Activated naive CD4-positive, alpha-beta T cell treated with anti-CD3 and anti-CD28 coated beads for 36 hours (primary cell): ENCODE data around the gene PHACTR1. TPM values are rescaled to one million over a fixed set of nuclear protein-coding genes. Genes with fewer than 3 reads are reported as not detected.

Experiments
- CTCF ChIA-PET: fragments of 350-600 bp; sonication (Branson Sonifier 250); formaldehyde crosslinking; loops from one replicate; lab custom pipeline; 2021; ENCODE audit warnings: antibody characterized with exemption; lab: Charles Lee
- DNase-seq: peaks from one replicate; pipeline ENCODE4 v3.0.0-alpha.2; 2020
- H3K27ac Mint-ChIP-seq: one replicate; pipeline ENCODE4 v1.8.0; 2021; ENCODE audit warnings: mild to moderate bottlenecking, mixed read lengths
- H3K27me3 Mint-ChIP-seq: one replicate; pipeline ENCODE4 v1.8.0; 2021; ENCODE audit warnings: low read depth, mixed read lengths
- H3K36me3 Mint-ChIP-seq: one replicate; pipeline ENCODE4 v1.8.0; 2021; ENCODE audit warnings: low read depth, mixed read lengths
- H3K4me1 Mint-ChIP-seq: one replicate; pipeline ENCODE4 v1.8.0; 2021; ENCODE audit warnings: low read depth, mixed read lengths
- H3K4me3 Mint-ChIP-seq: one replicate; pipeline ENCODE4 v1.8.0; 2021; ENCODE audit warnings: mild to moderate bottlenecking, moderate library complexity, mixed read lengths
- H3K9me3 Mint-ChIP-seq: one replicate; pipeline ENCODE4 v1.8.0; 2021; ENCODE audit warnings: mixed read lengths
- intact Hi-C: fragments of 100-400 bp; cut with micrococcal nuclease; formaldehyde crosslinking; loops from one replicate; pipeline ENCODE4 v1.15.1; 2023
- total RNA-seq, 2 experiments: library from RNA; stranded (reverse); gene quantifications; one replicate each; pipeline ENCODE4 v1.2.3, GENCODE V29; 2021

The PHACTR1 gene
- total RNA-seq, 2 experiments from 2014 or later, result 0.31 TPM; not detected in 1

DNA sequence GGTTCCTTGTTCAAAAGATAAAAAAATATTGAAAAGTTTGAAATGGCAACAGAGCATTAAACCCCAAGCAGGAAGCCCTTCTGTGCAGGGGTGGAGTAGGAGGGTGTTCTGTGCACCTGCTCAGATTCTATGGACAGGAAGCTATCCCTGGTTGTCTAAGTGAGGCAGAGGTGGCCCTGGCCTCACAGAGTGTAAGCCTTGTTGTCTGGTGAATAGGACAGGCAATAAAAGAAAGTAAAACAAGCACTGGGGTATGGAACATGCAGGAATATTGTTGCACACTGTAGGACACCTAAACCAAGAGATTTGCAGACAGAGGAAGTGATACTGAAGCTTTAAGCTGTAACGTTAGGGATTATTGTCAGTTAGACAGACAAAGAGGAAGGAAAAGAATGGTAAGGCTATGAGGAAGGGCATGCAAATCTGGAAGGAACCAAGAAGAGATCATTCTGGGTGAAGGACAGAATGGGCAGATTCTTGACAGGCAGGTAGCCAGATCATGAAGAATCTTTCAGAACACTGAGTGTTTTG lies 545.0 kb downstream of the PHACTR1 start:
- CTCF ChIA-PET, result no interaction called here
- Mint-ChIP-seq H3K27me3 (no peaks in the 10 kb centered on the region), H3K4me3 (no peak overlapping the region), H3K27ac (no peak overlapping the region), H3K36me3 (no peaks in the 10 kb centered on the region), H3K4me1 (peaks cover 8% of the 10 kb centered on the region), H3K9me3 (peaks cover 3% of the 10 kb centered on the region)
- no peak for DNase-seq
- intact Hi-C loops, result no loop called here

DNA sequence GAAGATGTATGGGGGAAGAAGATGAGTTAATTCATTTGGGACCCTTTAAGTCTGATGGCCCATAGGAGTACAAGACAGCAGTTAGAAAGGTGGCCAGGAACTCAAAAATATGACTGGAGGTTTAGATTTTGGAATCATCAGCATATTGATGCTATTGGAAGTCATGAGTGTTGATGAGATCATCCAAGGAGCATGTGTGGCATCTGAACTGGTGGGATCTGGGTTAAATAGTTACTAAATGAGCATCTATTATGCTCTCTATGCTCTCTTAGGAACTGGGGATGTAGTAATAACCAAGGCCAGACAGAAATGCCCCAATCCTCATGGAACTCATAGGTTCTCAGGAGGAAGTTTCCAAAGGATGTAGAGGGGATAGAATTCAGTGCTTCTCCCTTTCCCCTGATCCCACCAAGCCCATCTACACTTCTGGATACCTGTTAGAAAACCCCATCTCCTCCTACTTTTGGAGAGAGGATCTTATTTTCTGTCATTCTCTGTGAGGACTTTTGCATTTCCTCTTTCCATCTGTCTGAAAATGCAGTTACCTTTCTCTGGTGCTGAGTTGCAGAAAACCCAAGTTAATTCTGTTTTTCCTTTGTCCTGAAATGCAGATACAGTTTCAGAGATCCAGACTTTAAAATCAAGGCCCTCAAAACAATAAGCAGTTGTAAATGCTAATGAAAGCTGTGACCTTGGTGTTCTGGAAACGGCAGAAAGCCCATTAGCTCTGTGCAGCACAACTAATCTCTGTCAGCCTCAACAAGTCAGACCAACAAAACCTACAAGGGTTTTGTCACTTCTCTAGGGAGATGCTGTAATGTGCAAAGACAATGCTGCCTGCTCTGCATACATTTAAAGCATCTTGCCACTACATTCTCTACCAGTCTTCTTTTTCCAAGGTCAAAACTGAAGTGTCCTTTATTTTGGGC lies 546.0 kb downstream of the PHACTR1 start:
- Mint-ChIP-seq H3K27me3 (no peaks in the 10 kb centered on the region), H3K36me3 (no peaks in the 10 kb centered on the region), H3K27ac (no peak overlapping the region), H3K4me1 (peaks cover 8% of the 10 kb centered on the region), H3K9me3 (no peaks in the 10 kb centered on the region), H3K4me3 (no peak overlapping the region)
- DNase-seq, result no peak
- intact Hi-C loops, result no loop called here
- CTCF ChIA-PET, result no interaction called here

- Mint-ChIP-seq H3K36me3 (no peaks in the 10 kb centered on the region), H3K4me1 (peaks cover 8% of the 10 kb centered on the region), H3K27ac (no peak overlapping the region), H3K4me3 (no peak overlapping the region), H3K9me3 (no peaks in the 10 kb centered on the region), H3K27me3 (no peaks in the 10 kb centered on the region)
- no peak for DNase-seq
- CTCF ChIA-PET, result no interaction called here
- intact Hi-C loops, result no loop called here
Observed at GRCh38 chr6:13263669-13264068, 547.1 kb downstream of the PHACTR1 start.

GRCh38 chr6:13267142-13267651 lies 550.6 kb downstream of the PHACTR1 start:
- H3K36me3 Mint-ChIP-seq, result no peaks in the 10 kb centered on the region
- no peaks in the 10 kb centered on the region for H3K9me3 Mint-ChIP-seq
- DNase-seq, result no peak
- no peaks in the 10 kb centered on the region for H3K4me1 Mint-ChIP-seq
- CTCF ChIA-PET, result no interaction called here
- no peak overlapping the region for H3K4me3 Mint-ChIP-seq
- H3K27me3 Mint-ChIP-seq, result no peaks in the 10 kb centered on the region
- intact Hi-C loops, result no loop called here
- no peak overlapping the region for H3K27ac Mint-ChIP-seq

GRCh38 chr6:13268913-13269518 lies 552.4 kb downstream of the PHACTR1 start:
- Mint-ChIP-seq H3K36me3 (no peaks in the 10 kb centered on the region), H3K9me3 (no peaks in the 10 kb centered on the region), H3K27me3 (no peaks in the 10 kb centered on the region), H3K27ac (no peak overlapping the region), H3K4me1 (peaks cover 8% of the 10 kb centered on the region), H3K4me3 (no peak overlapping the region)
- intact Hi-C loops, result no loop called here
- DNase-seq, result no peak
- CTCF ChIA-PET, result interaction anchor here (0.6 to 0.7 kb wide), 2 partner anchors 149 to 447 kb away, joined by 3 read pairs; no protein-coding TSS in a partner anchor

DNA sequence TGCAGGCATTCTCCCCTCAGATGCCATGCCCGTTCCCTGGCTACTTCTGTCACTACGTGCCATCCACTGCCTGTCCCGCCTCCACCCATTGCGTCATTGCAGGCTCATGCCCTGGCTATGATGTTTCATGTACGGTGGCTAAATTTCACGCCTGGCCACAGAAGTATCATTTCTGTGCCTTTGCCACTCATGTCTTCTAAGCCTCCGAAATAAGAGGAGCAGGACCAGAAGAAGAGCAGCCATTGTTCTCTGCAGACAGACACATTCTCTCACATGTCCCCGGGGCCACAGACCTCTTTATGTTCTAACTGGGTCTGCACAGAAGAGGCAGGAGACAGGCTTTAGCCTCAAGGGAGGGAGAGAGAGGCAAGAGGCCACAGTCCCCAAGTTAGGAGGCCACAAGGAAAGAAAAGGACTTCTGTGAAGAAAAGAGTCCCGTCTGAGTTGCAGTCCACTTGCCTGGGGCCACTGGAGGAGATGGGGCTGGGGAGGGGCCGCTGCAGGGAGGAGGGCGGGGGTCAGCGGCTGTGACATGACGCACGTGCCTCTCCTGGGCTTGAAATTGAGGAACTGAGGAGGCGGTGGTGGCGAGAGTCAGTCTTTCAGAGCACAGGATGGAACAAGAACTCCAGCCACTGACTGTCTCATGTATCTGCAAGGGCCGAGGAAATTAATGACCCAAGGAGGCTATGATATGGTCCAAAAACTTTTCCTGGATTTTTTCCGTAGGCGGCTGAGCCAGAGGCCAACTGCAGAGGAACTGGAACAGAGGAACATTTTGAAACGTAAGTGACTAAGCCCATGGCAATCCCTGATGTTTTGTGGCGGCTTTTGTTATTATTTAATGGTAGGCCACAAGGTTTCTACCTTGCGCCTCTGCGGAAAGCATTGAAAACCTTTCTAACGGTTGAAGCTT lies 555.8 kb downstream of the PHACTR1 start:
- Mint-ChIP-seq H3K4me1 (peaks cover 15% of the 10 kb centered on the region), H3K36me3 (no peaks in the 10 kb centered on the region), H3K4me3 (no peak overlapping the region), H3K27me3 (no peaks in the 10 kb centered on the region), H3K27ac (no peak overlapping the region), H3K9me3 (no peaks in the 10 kb centered on the region)
- CTCF ChIA-PET, result no interaction called here
- intact Hi-C loops, result loop anchor here (1.0 to 5.0 kb wide), 2 partner anchors 56 to 75 kb away; partner anchors contain the start of gene TBC1D7
- DNase-seq, result no peak

DNA sequence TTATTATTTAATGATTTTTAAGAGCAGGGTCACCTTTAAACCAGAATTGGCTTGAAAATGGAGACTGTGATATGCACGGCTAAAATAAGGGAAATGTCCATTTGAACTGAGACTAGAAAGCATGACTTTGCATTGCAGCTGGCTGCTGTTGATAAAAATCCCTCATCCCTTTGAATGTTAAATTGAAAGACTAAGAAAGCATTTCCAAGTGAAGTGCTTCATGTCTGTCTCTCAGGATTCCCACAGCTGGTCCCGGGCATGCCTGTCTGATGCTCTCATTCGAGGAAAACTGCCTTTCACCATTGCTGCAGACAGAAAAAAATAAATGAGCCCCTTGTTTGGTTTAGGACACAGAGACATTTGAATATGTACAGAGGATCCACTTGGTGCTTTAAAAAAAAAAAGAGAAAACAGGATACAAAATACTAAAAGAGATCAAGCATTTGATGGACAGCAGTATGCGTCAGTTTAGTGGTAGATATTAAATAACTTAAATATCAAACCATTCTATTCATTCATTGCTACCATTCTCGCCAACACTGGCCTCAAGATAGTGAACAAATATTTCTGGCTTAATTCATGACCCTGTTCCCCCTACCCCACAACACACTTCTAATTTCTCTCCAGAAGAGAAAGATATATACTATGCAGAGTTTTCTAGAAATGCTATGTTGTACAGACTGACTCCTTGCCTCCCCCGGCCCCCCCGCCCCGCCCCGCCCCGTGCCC lies 556.8 kb downstream of the PHACTR1 start:
- CTCF ChIA-PET, result no interaction called here

GRCh38 chr6:13273931-13274706 lies 557.6 kb downstream of the PHACTR1 start:
- Mint-ChIP-seq H3K9me3 (no peaks in the 10 kb centered on the region), H3K27ac (peak overlapping the region; percentile 70), H3K4me1 (peaks cover 19% of the 10 kb centered on the region), H3K4me3 (peak overlapping the region; percentile 61), H3K27me3 (no peaks in the 10 kb centered on the region), H3K36me3 (no peaks in the 10 kb centered on the region)
- intact Hi-C loops, result loop anchor here (1.0 to 5.0 kb wide), 3 partner anchors 28 to 77 kb away; partner anchors contain the start of gene TBC1D7
- CTCF ChIA-PET, result interaction anchor here (1.5 kb wide), 1 partner anchor 55 kb away, joined by 3 read pairs; no protein-coding TSS in a partner anchor
- DNase-seq, result peak; percentile 80

More for the DNA sequence above, 556.8 kb downstream of the PHACTR1 start:
- H3K27me3 Mint-ChIP-seq, result no peaks in the 10 kb centered on the region
- peaks cover 19% of the 10 kb centered on the region for H3K4me1 Mint-ChIP-seq
- DNase-seq, result no peak
- H3K27ac Mint-ChIP-seq, result no peak overlapping the region
- H3K4me3 Mint-ChIP-seq, result no peak overlapping the region
- intact Hi-C loops, result loop anchor here (1.0 to 5.0 kb wide), 2 partner anchors 55 to 76 kb away; partner anchors contain the start of gene TBC1D7
- H3K36me3 Mint-ChIP-seq, result no peaks in the 10 kb centered on the region
- H3K9me3 Mint-ChIP-seq, result no peaks in the 10 kb centered on the region

GRCh38 chr6:13274707-13275434 lies 558.3 kb downstream of the PHACTR1 start:
- peak overlapping the region; percentile 61 for H3K4me3 Mint-ChIP-seq
- CTCF ChIA-PET, result interaction anchor here (1.5 kb wide), 1 partner anchor 54 kb away, joined by 3 read pairs; no protein-coding TSS in a partner anchor
- H3K27ac Mint-ChIP-seq, result no peak overlapping the region
- peaks cover 22% of the 10 kb centered on the region for H3K4me1 Mint-ChIP-seq
- no peaks in the 10 kb centered on the region for H3K36me3 Mint-ChIP-seq
- no peaks in the 10 kb centered on the region for H3K27me3 Mint-ChIP-seq
- H3K9me3 Mint-ChIP-seq, result no peaks in the 10 kb centered on the region
- DNase-seq, result no peak
- intact Hi-C loops, result loop anchor here (1.0 to 5.0 kb wide), 2 partner anchors 27 to 78 kb away; no protein-coding TSS in a partner anchor

DNA sequence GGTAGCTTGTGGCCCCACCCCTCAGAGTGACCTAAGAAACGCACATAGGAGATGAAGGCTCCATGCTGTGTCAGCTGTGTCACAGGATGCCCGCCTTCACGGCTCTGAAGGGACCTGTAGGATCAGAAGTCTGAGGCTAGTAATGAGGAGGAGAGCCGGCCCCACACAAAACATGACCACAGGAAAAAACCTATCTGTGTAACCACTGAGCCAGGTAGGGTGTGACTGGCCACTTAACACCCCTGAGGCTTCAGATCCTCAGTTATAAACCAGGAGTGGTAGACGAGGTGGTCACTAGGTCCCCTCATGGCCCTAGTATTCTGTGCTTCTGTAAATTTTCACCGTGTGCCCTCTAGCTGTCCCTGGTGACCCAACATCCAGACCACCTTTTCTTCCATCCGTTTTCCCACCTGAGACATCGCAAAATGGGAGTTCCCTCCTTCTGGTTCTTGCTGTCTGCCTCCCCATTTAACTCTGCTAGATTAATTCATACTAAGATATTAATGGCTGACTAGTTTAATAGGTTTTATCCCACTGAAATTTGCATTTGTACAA lies 558.9 kb downstream of the PHACTR1 start:
- intact Hi-C loops, result no loop called here
- H3K9me3 Mint-ChIP-seq, result no peaks in the 10 kb centered on the region
- no peak overlapping the region for H3K27ac Mint-ChIP-seq
- no peaks in the 10 kb centered on the region for H3K36me3 Mint-ChIP-seq
- no peaks in the 10 kb centered on the region for H3K27me3 Mint-ChIP-seq
- DNase-seq, result no peak
- no peak overlapping the region for H3K4me3 Mint-ChIP-seq
- H3K4me1 Mint-ChIP-seq, result peaks cover 23% of the 10 kb centered on the region
- CTCF ChIA-PET, result interaction anchor here (1.5 kb wide), 1 partner anchor 54 kb away, joined by 3 read pairs; no protein-coding TSS in a partner anchor
